HCT116 (cell line): ENCODE data around the gene SERTAD2. TPM values are rescaled to one million over a fixed set of nuclear protein-coding genes. Genes with fewer than 3 reads are reported as not detected.

Source experiments
- ATAC-seq: fragments of 200-7000 bp; cut with Tn5 transposase; 2 replicates; pipeline ENCODE4 v1.9.1; 2020; ENCODE audit warnings: mild to moderate bottlenecking, moderate library complexity
- BruUV-seq: library from RNA; stranded (reverse); fragments of 400-500 nt; replicated peaks from 2 replicates; lab custom pipeline; 2021; lab: Mats Ljungman, UMichigan
- CTCF ChIA-PET: fragments of 300-600 bp; sonication (Branson Sonifier 250); formaldehyde crosslinking; loops from one replicate; lab custom pipeline; 2021; ENCODE audit warnings: antibody characterized with exemption; lab: Charles Lee
- POLR2A ChIA-PET: fragments of 300-600, 350-600 bp; sonication (Branson Sonifier 250); formaldehyde crosslinking; loops from one replicate; lab custom pipeline; 2021; ENCODE audit warnings: antibody characterized with exemption; lab: Charles Lee
- RAD21 ChIA-PET, 2 experiments: fragments of 300-600 bp; sonication (Branson Sonifier 250); formaldehyde crosslinking; loops; one replicate each; lab custom pipeline; 2023; ENCODE audit warnings: low total read pairs in 2 of 2; ENCODE audit not compliant: uncharacterized antibody in 2 of 2, unreplicated experiment in 2 of 2, low non-redundant PET in 1 of 2; lab: Charles Lee
- DNase-seq: peaks from one replicate; pipeline ENCODE4 v3.0.0-alpha.2; 2010; ENCODE audit warnings: low read depth, low spot score
- H2AFZ ChIP-seq: fragments of 200-600 bp; shearing (Covaris generic), sonication (generic); 2 replicates; pipeline ENCODE4 v1.6.1; 2017; ENCODE audit warnings: low read depth, mixed run types, mixed read lengths, antibody characterized with exemption, low read length; ENCODE audit not compliant: poor library complexity, severe bottlenecking
- H3K27ac ChIP-seq: 2 replicates; pipeline ENCODE4 v1.5.1; 2012; ENCODE audit warnings: low read depth, low read length
- H3K27me3 ChIP-seq: fragments of 200-600 bp; sonication (generic); 2 replicates; pipeline ENCODE4 v1.6.1; 2016; ENCODE audit warnings: mixed run types, low read length, mixed read lengths; ENCODE audit not compliant: insufficient read depth
- H3K36me3 ChIP-seq, 2 experiments: fragments of 200-500 bp in 1 of 2; fragments of 200-600 bp in 1 of 2; sonication (Bioruptor generic) in 1 of 2; sonication (generic) in 1 of 2; 2 replicates each; pipeline versions ENCODE4 v1.5.1 to v1.6.1; 2014 to 2016; ENCODE audit warnings: low read length in 2 of 2, inconsistent platforms in 1 of 2, mixed read lengths in 1 of 2, mixed run types in 1 of 2; ENCODE audit not compliant: insufficient read depth in 2 of 2, control insufficient read depth in 1 of 2
- H3K4me1 ChIP-seq, 2 experiments: fragments of 200-600 bp in 1 of 2; sonication (generic) in 1 of 2; 2 replicates each; pipeline versions ENCODE4 v1.5.1 to v1.6.1; 2012 to 2017; ENCODE audit warnings: low read length in 2 of 2, inconsistent platforms in 1 of 2, mild to moderate bottlenecking in 1 of 2, mixed read lengths in 1 of 2, mixed run types in 1 of 2, moderate library complexity in 1 of 2; ENCODE audit not compliant: insufficient read depth in 2 of 2, control insufficient read depth in 1 of 2
- H3K4me2 ChIP-seq: fragments of 200-600 bp; sonication (generic); 2 replicates; pipeline ENCODE4 v1.6.1; 2017; ENCODE audit warnings: mixed run types, low read length, mixed read lengths
- H3K4me3 ChIP-seq, 2 experiments: fragments of 200-600 bp in 1 of 2; sonication (generic) in 1 of 2; replicated peaks in 1 of 2; 2 replicates each; pipeline ENCODE4 v1.5.1; 2011 to 2016; ENCODE audit warnings: low read length in 2 of 2, control low read depth in 1 of 2, low read depth in 1 of 2, mild to moderate bottlenecking in 1 of 2, mixed read lengths in 1 of 2, mixed run types in 1 of 2
- H3K79me2 ChIP-seq: fragments of 200-600 bp; sonication (generic); 2 replicates; pipeline ENCODE4 v1.6.1; 2017; ENCODE audit warnings: mild to moderate bottlenecking, mixed run types, low read length, moderate library complexity, mixed read lengths; ENCODE audit not compliant: insufficient read depth
- H3K9ac ChIP-seq: fragments of 200-600 bp; sonication (generic); 2 replicates; pipeline ENCODE4 v1.6.1; 2016; ENCODE audit warnings: low read length, mixed read lengths
- H3K9me2 ChIP-seq: fragments of 200-600 bp; sonication (generic), shearing (Covaris generic); 2 replicates; pipeline ENCODE4 v1.6.1; 2017; ENCODE audit warnings: mixed run types, mild to moderate bottlenecking, moderate library complexity; ENCODE audit not compliant: insufficient read depth
- H3K9me3 ChIP-seq, 2 experiments: fragments of 200-500 bp in 1 of 2; fragments of 200-600 bp in 1 of 2; sonication (Bioruptor generic) in 1 of 2; sonication (generic) in 1 of 2; 2 replicates each; pipeline ENCODE4 v1.6.1; 2014 to 2017; ENCODE audit warnings: low read length in 2 of 2, mixed read lengths in 2 of 2, inconsistent platforms in 1 of 2, low read depth in 1 of 2, mild to moderate bottlenecking in 1 of 2, mixed run types in 1 of 2, moderate library complexity in 1 of 2; ENCODE audit not compliant: control insufficient read depth in 1 of 2, insufficient read depth in 1 of 2
- H4K20me1 ChIP-seq: fragments of 200-600 bp; sonication (generic), shearing (Covaris generic); 2 replicates; pipeline ENCODE4 v1.6.1; 2017; ENCODE audit warnings: mixed run types, mild to moderate bottlenecking, moderate library complexity; ENCODE audit not compliant: insufficient read depth
- ATF3 ChIP-seq: IDR thresholded peaks from 2 replicates; pipeline ENCODE4 v1.6.1; 2012
- EGR1 ChIP-seq: IDR thresholded peaks from 2 replicates; pipeline ENCODE4 v1.6.1; 2012; ENCODE audit warnings: low read depth
- ELF1 ChIP-seq: IDR thresholded peaks from 2 replicates; pipeline ENCODE4 v1.6.1; 2012; ENCODE audit warnings: low read depth, borderline replicate concordance
- EZH2 ChIP-seq: fragments of 200-600 bp; sonication (generic); IDR thresholded peaks from 2 replicates; pipeline ENCODE4 v1.6.1; 2017; ENCODE audit warnings: antibody characterized with exemption, mixed run types
- JUND ChIP-seq: IDR thresholded peaks from 2 replicates; pipeline ENCODE4 v1.6.1; 2012
- MAX ChIP-seq: IDR thresholded peaks from 2 replicates; pipeline ENCODE4 v1.6.1; 2012
- POLR2AphosphoS5 ChIP-seq: IDR thresholded peaks from 2 replicates; pipeline ENCODE4 v1.6.1; 2011; ENCODE audit warnings: mild to moderate bottlenecking, low read depth, low read length, moderate library complexity
- RAD21 ChIP-seq: IDR thresholded peaks from 2 replicates; pipeline ENCODE4 v1.6.1; 2012; ENCODE audit warnings: low read depth, mild to moderate bottlenecking
- REST ChIP-seq: IDR thresholded peaks from 2 replicates; pipeline ENCODE4 v1.6.1; 2012; ENCODE audit warnings: low read depth
- SIN3A ChIP-seq: IDR thresholded peaks from 2 replicates; pipeline ENCODE4 v1.6.1; 2012; ENCODE audit warnings: low read depth
- SP1 ChIP-seq: IDR thresholded peaks from 2 replicates; pipeline ENCODE4 v1.6.1; 2012; ENCODE audit warnings: low read depth
- TCF7L2 ChIP-seq: IDR thresholded peaks from 2 replicates; pipeline ENCODE4 v1.7.0; 2011; ENCODE audit warnings: borderline replicate concordance, inconsistent platforms; ENCODE audit not compliant: insufficient read depth, insufficient read length; ENCODE audit errors: extremely low read depth
- ZBTB33 ChIP-seq: IDR thresholded peaks from 2 replicates; pipeline ENCODE4 v1.6.1; 2011; ENCODE audit warnings: mild to moderate bottlenecking, low read length, moderate library complexity; ENCODE audit not compliant: insufficient replicate concordance; ENCODE audit errors: extremely low read depth
- intact Hi-C: fragments of 100-400 bp; cut with micrococcal nuclease; formaldehyde crosslinking; loops from 2 replicates; pipeline ENCODE4 v1.10.0; 2022
- total RNA-seq: library from RNA; stranded (reverse); gene quantifications from one replicate; pipeline ENCODE4 v1.2.1, GENCODE V29; 2021; ENCODE audit not compliant: unreplicated experiment

Gene SERTAD2
- total RNA-seq, 1 experiment from 2014 or later, result 80.1 TPM

- intact Hi-C loops, result no loop called here
- Histone ChIP-seq H3K4me2 (no peak overlapping the region), H3K4me3 (no peak overlapping the region), H4K20me1 (no peaks in the 10 kb centered on the region; the same call in 1 of the 2 replicates)
- POLR2A ChIA-PET, result no interaction called here
- TF ChIP-seq SIN3A (no peak), EGR1 (no peak), EZH2 (no peak), TCF7L2 (no peak), JUND (no peak), ELF1 (no peak), POLR2AphosphoS5 (no peak), REST (no peak), ATF3 (no peak), RAD21 (no peak), ZBTB33 (no peak), SP1 (no peak), MAX (no peak)
- TF ChIP-seq, all 23 proteins: peak for 0
- RAD21 ChIA-PET, result no interaction called here
- BruUV-seq, result no TSS peak
- H3K9me3 ChIP-seq, result no peaks in the 10 kb centered on the region
- CTCF ChIA-PET, result no interaction called here
- peaks cover 36% of the 10 kb centered on the region for H3K79me2 ChIP-seq
- H3K9me2 ChIP-seq, result no peaks in the 10 kb centered on the region
- H3K4me1 ChIP-seq, result peaks cover 15 to 29% of the 10 kb centered on the region in 2 experiments
- H3K9ac ChIP-seq, result no peak overlapping the region
- no peaks in the 10 kb centered on the region for H3K27me3 ChIP-seq
- ATAC-seq (no peak), DNase-seq (no peak)
- no peak overlapping the region for H2AFZ ChIP-seq
- H3K36me3 ChIP-seq, result no peaks in the 10 kb centered on the region
- no peak overlapping the region for H3K27ac ChIP-seq
These were observed 3.7 kb upstream of the SERTAD2 start for GRCh38 chr2:64657411-64657810.
